Tibial nerve (tissue), 4 donors: ENCODE data around the gene EIF2AK3. TPM values are rescaled to one million over a fixed set of nuclear protein-coding genes. Genes with fewer than 3 reads are reported as not detected.

Experiments
- DNase-seq, 2 donors: peaks; one replicate each; pipeline ENCODE4 v3.0.0-alpha.2; 2019; ENCODE audit warnings: low spot score in 2 of 2
- H3K27ac ChIP-seq, 4 donors: fragments of 200-600 bp; sonication (generic) in 3 of 4; one replicate each; pipeline ENCODE4 v1.5.1; 2017 to 2019; ENCODE audit warnings: mild to moderate bottlenecking in 1 of 4
- H3K27me3 ChIP-seq, 2 donors: fragments of 200-600 bp; sonication (generic) in 1 of 2; one replicate each; pipeline versions ENCODE4 v1.5.1 to v1.6.0; 2017 to 2019
- H3K36me3 ChIP-seq, 3 donors: fragments of 200-600 bp; sonication (generic); one replicate each; pipeline ENCODE4 v1.5.1; 2018 to 2019
- H3K4me1 ChIP-seq, 4 donors: fragments of 200-600 bp; sonication (generic) in 3 of 4; one replicate each; pipeline ENCODE4 v1.5.1; 2017 to 2019
- H3K4me3 ChIP-seq, 4 donors: fragments of 200-600 bp; sonication (generic) in 3 of 4; one replicate each; pipeline ENCODE4 v1.5.1; 2017 to 2019; ENCODE audit warnings: mild to moderate bottlenecking in 1 of 4, moderate library complexity in 1 of 4
- H3K9me3 ChIP-seq, 4 donors: fragments of 200-600 bp; sonication (generic) in 3 of 4; one replicate each; pipeline ENCODE4 v1.5.1; 2017 to 2019
- CTCF ChIP-seq, 5 experiments: fragments of 200-600 bp in 3 of 5; fragments of 450-650 bp in 2 of 5; sonication (generic) in 3 of 5; IDR thresholded peaks; one replicate each; pipeline ENCODE4 v1.5.1; 2016 to 2019; ENCODE audit warnings: antibody characterized with exemption in 5 of 5, mild to moderate bottlenecking in 3 of 5, moderate library complexity in 2 of 5
- EP300 ChIP-seq, 2 donors: sonication (generic); formaldehyde crosslinking; IDR thresholded peaks; one replicate each; pipeline ENCODE4 v1.6.1; 2017; ENCODE audit warnings: antibody characterized with exemption in 2 of 2, mild to moderate bottlenecking in 1 of 2
- POLR2A ChIP-seq, 2 donors: fragments of 450-650 bp; IDR thresholded peaks; one replicate each; pipeline ENCODE4 v1.6.1; 2017; ENCODE audit warnings: antibody characterized with exemption in 2 of 2, mild to moderate bottlenecking in 2 of 2, moderate library complexity in 2 of 2
- WGBS, 2 donors: methylation state at CpG; one replicate each; pipeline ENCODE4 v1.1.5; 2018; 5-methylcytosine and 5-hydroxymethylcytosine counted together
- total RNA-seq, 4 donors: library from RNA; depleted of rRNA; stranded (reverse); fragments of >200 nt; gene quantifications; one replicate each; pipeline ENCODE4 v1.1.0, GENCODE V29; 2016

Gene EIF2AK3
- total RNA-seq, 4 donors from 2014 or later, result 19.8 to 29.1 (median 25.9) TPM

DNA sequence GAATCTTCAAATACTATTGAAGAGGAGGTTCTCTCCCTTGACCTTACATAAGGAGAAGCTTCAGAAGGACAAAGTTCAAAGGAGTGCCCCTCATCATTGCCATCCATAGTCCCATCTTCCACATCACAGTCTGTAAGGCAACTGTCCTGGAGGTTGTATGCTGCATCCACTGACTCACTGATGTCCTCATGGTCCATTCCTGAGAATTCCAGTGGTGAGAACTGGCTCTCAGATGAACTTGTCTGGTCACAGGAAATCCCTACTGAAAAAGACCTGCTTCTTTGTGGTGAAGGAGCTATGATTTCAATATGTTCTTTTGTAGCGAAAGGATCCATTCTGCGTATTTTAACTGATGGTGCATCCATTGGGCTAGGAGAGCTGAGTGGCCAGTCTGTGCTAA, 52.2 kb downstream of the EIF2AK3 start:
- TF ChIP-seq POLR2A (IDR thresholded peaks at IDR 0.05), result no peak
- TF ChIP-seq CTCF (IDR thresholded peaks at IDR 0.05), result no peak
- no peak for TF ChIP-seq EP300 (IDR thresholded peaks at IDR 0.05)
- Histone ChIP-seq H3K4me1 (no peaks in the 10 kb centered on the region), H3K4me3 (no peak overlapping the region), H3K36me3 (peaks cover 0 to 75% (median 5%) of the 10 kb centered on the region in 3 donors), H3K27me3 (no peaks in the 10 kb centered on the region), H3K9me3 (no peaks in the 10 kb centered on the region), H3K27ac (no peak overlapping the region)
- DNase-seq, result no peak
- WGBS, 2 donors, result 50 to 78% methylated on average over 2 of the region's 2 CpGs

DNA sequence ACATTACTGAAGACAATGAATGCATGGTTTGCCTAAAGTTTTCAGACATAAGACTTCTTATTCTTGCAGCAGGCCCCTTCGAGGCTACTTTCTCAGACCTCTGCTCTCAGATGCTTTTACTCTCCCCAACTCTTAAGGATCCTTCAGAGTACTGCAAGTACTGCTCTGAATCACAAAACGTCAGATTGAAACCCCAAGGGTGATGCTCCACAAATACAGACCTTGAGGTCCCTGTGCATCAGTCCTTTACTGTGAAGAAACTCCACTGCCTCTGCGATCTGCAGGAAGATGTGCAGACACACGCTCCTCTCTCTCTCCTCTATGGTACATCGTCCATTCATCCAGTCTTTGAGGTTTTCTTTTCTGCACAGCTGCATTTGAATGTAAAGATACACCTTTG, 52.8 kb downstream of the EIF2AK3 start:
- Histone ChIP-seq H3K27ac (no peak overlapping the region), H3K4me3 (no peak overlapping the region), H3K36me3 (peaks cover 0 to 77% (median 5%) of the 10 kb centered on the region in 3 donors), H3K27me3 (no peaks in the 10 kb centered on the region), H3K9me3 (no peaks in the 10 kb centered on the region), H3K4me1 (no peaks in the 10 kb centered on the region)
- WGBS, 2 donors, result 78 to 87% methylated on average over 5 of the region's 5 CpGs
- TF ChIP-seq POLR2A (IDR thresholded peaks at IDR 0.05), result no peak
- TF ChIP-seq EP300 (IDR thresholded peaks at IDR 0.05), result no peak
- TF ChIP-seq CTCF (IDR thresholded peaks at IDR 0.05), result no peak
- no peak for DNase-seq

GRCh38 chr2:88568179-88568578, 59.1 kb downstream of the EIF2AK3 start:
- WGBS, 2 donors, result 78 to 87% methylated on average over 3 of the region's 3 CpGs

DNA sequence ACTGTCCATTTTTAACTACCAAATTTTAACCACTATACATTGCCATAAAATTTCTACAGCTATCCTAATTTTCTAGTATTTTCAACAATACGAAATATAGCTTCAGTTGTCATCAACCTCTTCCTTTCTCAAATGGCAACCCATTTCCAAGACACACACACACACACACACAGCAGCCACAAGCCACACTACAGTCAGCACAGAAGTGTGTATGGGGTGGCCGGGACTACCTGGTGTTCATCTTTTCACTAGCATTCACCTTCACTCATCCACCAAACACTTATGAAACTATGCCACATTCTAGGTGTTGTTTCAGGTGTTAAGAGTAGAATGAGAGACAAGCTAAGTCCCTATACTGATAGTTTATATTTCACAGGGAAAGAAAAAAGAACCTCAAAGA, 62.9 kb downstream of the EIF2AK3 start:
- Histone ChIP-seq H3K4me3 (no peak overlapping the region), H3K27me3 (no peaks in the 10 kb centered on the region), H3K9me3 (no peaks in the 10 kb centered on the region), H3K27ac (no peak overlapping the region), H3K4me1 (peaks cover 0 to 5% (median 2%) of the 10 kb centered on the region in 4 donors), H3K36me3 (peaks cover 0 to 47% (median 0%) of the 10 kb centered on the region in 3 donors)
- TF ChIP-seq CTCF (IDR thresholded peaks at IDR 0.05) (no peak), EP300 (IDR thresholded peaks at IDR 0.05) (no peak), POLR2A (IDR thresholded peaks at IDR 0.05) (no peak)
- DNase-seq, result no peak
- 89 to 97% methylated on average over 2 of the region's 2 CpGs for WGBS, 2 donors

More at GRCh38 chr2:88568179-88568578, 59.1 kb downstream of the EIF2AK3 start:
- Histone ChIP-seq H3K4me1 (peaks cover 0 to 2% (median under 1%) of the 10 kb centered on the region in 4 donors), H3K27ac (no peak overlapping the region), H3K4me3 (no peak overlapping the region), H3K36me3 (peaks cover 0 to 46% (median 0%) of the 10 kb centered on the region in 3 donors), H3K9me3 (no peaks in the 10 kb centered on the region), H3K27me3 (no peaks in the 10 kb centered on the region)
- DNase-seq, result no peak
- TF ChIP-seq EP300 (IDR thresholded peaks at IDR 0.05) (no peak), POLR2A (IDR thresholded peaks at IDR 0.05) (no peak), CTCF (IDR thresholded peaks at IDR 0.05) (no peak)

DNA sequence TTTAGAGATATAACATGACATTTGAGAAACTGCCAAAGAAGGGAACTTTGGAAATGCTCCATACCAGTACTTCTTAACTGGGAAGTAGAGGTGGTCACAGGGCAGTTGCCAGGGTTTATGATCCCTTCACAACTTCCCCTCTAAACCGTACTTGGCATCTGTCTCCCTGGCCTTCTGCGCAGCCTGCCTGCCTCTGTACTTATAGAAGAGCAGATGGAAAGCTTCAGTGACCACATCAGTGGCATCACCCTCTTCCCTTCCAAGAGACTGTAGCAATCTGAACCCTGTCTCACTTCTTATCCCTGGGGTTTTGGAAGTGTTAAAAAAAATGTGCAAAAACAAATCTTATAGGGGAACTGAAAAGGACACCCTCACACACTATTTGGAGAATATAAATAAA, 64.1 kb downstream of the EIF2AK3 start:
- peaks cover 0 to 5% (median 2%) of the 10 kb centered on the region in 4 donors for H3K4me1 ChIP-seq
- peaks cover 0 to 46% (median 0%) of the 10 kb centered on the region in 3 donors for H3K36me3 ChIP-seq
- no peaks in the 10 kb centered on the region for H3K27me3 ChIP-seq
- no peak overlapping the region for H3K4me3 ChIP-seq
- no peak overlapping the region for H3K27ac ChIP-seq
- TF ChIP-seq POLR2A (IDR thresholded peaks at IDR 0.05) (no peak), EP300 (IDR thresholded peaks at IDR 0.05) (no peak), CTCF (IDR thresholded peaks at IDR 0.05) (no peak)
- DNase-seq, result no peak
- H3K9me3 ChIP-seq, result no peaks in the 10 kb centered on the region
- WGBS, 2 donors, result 51 to 53% methylated on average over 2 of the region's 2 CpGs
